HG03457 (cell line): ENCODE measurements around the gene THOC2.
"Not testable (repeated sequence)": the region's sequence is repeated elsewhere in the genome, so short reads cannot be mapped to it uniquely, and the experiment has no call there.

Experiments
- ATAC-seq: cut with Tn5 transposase; IDR thresholded peaks from one replicate; pipeline ENCODE4 v1.9.1; 2021; ENCODE audit warnings: moderate number of reproducible peaks; ENCODE audit not compliant: unreplicated experiment

THOC2 gene

GRCh38 chrX:123675154-123675553 is 57.7 kb downstream of the THOC2 start:
- ATAC-seq: no peak

- ATAC-seq: no peak
These were observed 59.0 kb downstream of the THOC2 start for GRCh38 chrX:123673813-123674212.

- no peak for ATAC-seq
These were observed 67.7 kb downstream of the THOC2 start for GRCh38 chrX:123665197-123665596.

GRCh38 chrX:123664467-123665167 is 68.2 kb downstream of the THOC2 start:
- ATAC-seq: not testable (repeated sequence)

- not testable (repeated sequence) for ATAC-seq
These were observed 69.1 kb downstream of the THOC2 start for GRCh38 chrX:123663720-123664119.

- not testable (repeated sequence) for ATAC-seq
These were observed 76.3 kb downstream of the THOC2 start for GRCh38 chrX:123656507-123656906.

GRCh38 chrX:123648811-123649181 is 84.1 kb downstream of the THOC2 start:
- not testable (repeated sequence) for ATAC-seq

- no peak for ATAC-seq
These were observed 84.6 kb downstream of the THOC2 start for GRCh38 chrX:123648028-123648810.

- no peak for ATAC-seq
These were observed 85.6 kb downstream of the THOC2 start for GRCh38 chrX:123647244-123647643.

- ATAC-seq: no peak
These were observed 103.3 kb downstream of the THOC2 start for GRCh38 chrX:123629502-123629901.

GRCh38 chrX:123626962-123627361 is 105.9 kb downstream of the THOC2 start:
- ATAC-seq: no peak

- no peak for ATAC-seq
These were observed 106.9 kb downstream of the THOC2 start for GRCh38 chrX:123625952-123626351.

- ATAC-seq: no peak
These were observed 107.4 kb downstream of the THOC2 start for GRCh38 chrX:123625477-123625876.

GRCh38 chrX:123617007-123617406 is 115.8 kb downstream of the THOC2 start:
- ATAC-seq: no peak

GRCh38 chrX:123610915-123611314 is 121.9 kb downstream of the THOC2 start:
- ATAC-seq: no peak

GRCh38 chrX:123607806-123608205 is 125.0 kb downstream of the THOC2 start:
- ATAC-seq: no peak

- ATAC-seq: no peak
These were observed 125.6 kb downstream of the THOC2 start for GRCh38 chrX:123607270-123607669.

- ATAC-seq: no peak
These were observed 129.4 kb downstream of the THOC2 start for GRCh38 chrX:123603491-123603890.

- ATAC-seq: no peak
These were observed 131.4 kb downstream of the THOC2 start for GRCh38 chrX:123601437-123601836.

GRCh38 chrX:123600181-123600580 is 132.7 kb downstream of the THOC2 start:
- ATAC-seq: no peak

GRCh38 chrX:123590842-123591486 is 141.9 kb downstream of the THOC2 start:
- ATAC-seq: peak; percentile 64

- no peak for ATAC-seq
These were observed 144.1 kb downstream of the THOC2 start for GRCh38 chrX:123588723-123589122.
